GM20000 (cell line): ENCODE data around the gene GJA9.
"Not testable (repeated sequence)": the region's sequence is repeated elsewhere in the genome, so short reads cannot be mapped to it uniquely, and the experiment has no call there.

Source experiments
- DNase-seq: peaks from one replicate; pipeline ENCODE4 v3.0.0; 2012; ENCODE audit warnings: low spot score
- TF ChIP-seq, protein P1 (sequence below): IDR thresholded peaks from 2 replicates; pipeline ENCODE4 v1.5.1; 2012; ENCODE audit warnings: mild to moderate bottlenecking, control low read depth; ENCODE audit errors: extremely low read depth, missing control alignments

GJA9 gene

GRCh38 chr1:38918568-38918967, 37.2 kb upstream of the GJA9 start:
- no peak for DNase-seq
- TF ChIP-seq, protein P1, sequence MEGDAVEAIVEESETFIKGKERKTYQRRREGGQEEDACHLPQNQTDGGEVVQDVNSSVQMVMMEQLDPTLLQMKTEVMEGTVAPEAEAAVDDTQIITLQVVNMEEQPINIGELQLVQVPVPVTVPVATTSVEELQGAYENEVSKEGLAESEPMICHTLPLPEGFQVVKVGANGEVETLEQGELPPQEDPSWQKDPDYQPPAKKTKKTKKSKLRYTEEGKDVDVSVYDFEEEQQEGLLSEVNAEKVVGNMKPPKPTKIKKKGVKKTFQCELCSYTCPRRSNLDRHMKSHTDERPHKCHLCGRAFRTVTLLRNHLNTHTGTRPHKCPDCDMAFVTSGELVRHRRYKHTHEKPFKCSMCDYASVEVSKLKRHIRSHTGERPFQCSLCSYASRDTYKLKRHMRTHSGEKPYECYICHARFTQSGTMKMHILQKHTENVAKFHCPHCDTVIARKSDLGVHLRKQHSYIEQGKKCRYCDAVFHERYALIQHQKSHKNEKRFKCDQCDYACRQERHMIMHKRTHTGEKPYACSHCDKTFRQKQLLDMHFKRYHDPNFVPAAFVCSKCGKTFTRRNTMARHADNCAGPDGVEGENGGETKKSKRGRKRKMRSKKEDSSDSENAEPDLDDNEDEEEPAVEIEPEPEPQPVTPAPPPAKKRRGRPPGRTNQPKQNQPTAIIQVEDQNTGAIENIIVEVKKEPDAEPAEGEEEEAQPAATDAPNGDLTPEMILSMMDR = no peak

- TF ChIP-seq, protein P1 = no peak
- no peak for DNase-seq
Observed at GRCh38 chr1:38917772-38918171, 36.4 kb upstream of the GJA9 start.

DNA sequence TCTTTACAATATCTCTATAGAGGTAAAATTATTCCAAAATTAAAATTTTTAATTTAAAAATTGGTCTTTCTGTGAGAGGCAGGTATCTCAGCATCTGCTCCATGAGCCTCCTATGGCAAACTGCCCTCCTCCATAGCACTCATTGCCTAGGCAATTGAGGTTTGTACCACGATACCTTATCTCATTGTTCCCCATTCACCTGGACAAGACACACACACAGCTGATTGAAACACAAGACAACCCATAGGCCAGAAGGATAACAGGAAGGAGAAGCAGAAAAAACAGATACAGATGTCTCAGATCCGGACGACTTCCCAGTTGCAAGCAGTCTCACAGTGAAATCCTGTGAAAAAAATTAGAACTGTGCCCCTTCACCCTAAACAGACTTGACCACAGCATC, 36.0 kb upstream of the GJA9 start:
- no peak for DNase-seq
- TF ChIP-seq, protein P1 = no peak

DNA sequence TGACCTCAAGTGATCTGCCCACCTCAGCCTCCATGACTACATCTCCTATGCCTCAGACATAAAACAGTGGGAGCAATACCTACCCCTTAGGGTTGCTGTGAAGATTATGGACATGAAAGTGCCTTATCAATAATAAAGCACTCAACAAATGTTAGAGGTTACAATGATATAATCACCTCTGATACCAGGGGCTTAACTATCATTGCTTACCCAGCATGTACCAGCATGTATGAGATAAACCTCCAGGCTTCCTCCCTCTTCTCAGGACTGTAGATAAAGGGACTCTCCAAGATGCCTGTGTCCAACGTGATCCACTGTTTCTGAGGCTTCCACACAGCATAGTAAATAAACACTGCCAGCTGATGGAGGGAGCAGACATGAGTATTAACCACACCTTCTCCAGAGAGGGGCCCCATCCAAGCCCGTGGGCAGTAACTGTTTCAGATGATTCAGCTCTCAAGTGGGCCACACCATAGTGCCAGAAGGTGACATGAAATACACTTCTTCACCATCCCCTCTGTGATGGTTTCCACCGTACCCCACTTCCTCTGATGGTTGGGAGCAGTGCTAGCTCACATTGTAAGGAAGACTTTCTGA, 34.1 kb upstream of the GJA9 start:
- TF ChIP-seq, protein P1 = no peak
- no peak for DNase-seq

- not testable (repeated sequence) for DNase-seq
Observed at GRCh38 chr1:38914908-38915307, 33.5 kb upstream of the GJA9 start.

- TF ChIP-seq, protein P1 = no peak
- DNase-seq = no peak
Observed at GRCh38 chr1:38908821-38909220, 27.4 kb upstream of the GJA9 start.

DNA sequence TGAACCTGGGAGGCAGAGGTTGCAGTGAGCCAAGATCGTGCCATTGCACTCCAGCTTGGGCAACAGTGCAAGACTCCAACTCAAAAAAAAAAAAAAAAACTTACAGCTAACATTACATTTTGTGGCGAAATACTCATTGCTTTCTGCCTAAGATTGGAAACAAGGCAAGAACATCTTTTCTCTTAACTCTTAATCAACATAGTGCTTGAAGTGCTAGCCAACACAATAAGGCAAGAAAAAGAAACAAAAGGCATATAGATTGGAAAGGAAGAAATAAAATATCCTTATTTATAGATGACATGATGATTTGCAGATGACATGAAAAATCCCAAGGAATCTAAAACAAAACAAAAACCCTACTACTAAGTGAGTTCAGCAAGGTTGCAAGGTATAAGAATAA, 24.6 kb upstream of the GJA9 start:
- DNase-seq = no peak
- TF ChIP-seq, protein P1 = no peak

- DNase-seq = no peak
- TF ChIP-seq, protein P1 = no peak
Observed at GRCh38 chr1:38899560-38899959, 18.2 kb upstream of the GJA9 start.
